HG02973 (cell line): ENCODE measurements around the gene EXOSC3.

Source experiments
- ATAC-seq: cut with Tn5 transposase; IDR thresholded peaks from one replicate; pipeline ENCODE4 v1.9.1; 2021; ENCODE audit warnings: moderate library complexity; ENCODE audit not compliant: unreplicated experiment

The EXOSC3 gene

GRCh38 chr9:37739222-37739621, 45.6 kb downstream of the EXOSC3 start:
- ATAC-seq = no peak

DNA sequence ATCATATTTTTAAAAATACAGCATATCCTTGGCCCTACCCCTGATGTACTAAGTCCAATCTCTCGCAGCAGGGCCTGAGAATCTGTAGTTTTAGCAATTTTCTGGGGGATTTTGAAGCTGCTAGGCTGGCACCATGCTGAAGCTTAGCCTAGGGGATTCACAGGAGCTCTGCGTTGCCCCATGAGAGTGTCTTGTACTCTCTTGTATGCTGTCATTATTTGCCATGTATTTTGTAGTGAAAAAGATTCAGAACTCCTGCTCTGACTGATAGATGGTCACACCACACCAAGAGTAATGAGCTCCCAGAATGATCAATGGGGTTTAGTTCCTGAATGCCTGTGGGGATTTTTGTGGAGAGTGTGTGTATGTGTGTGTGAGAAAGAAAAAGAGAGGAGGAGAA, 51.9 kb downstream of the EXOSC3 start:
- no peak for ATAC-seq

- ATAC-seq = no peak
Observed at GRCh38 chr9:37732086-37732741, 52.6 kb downstream of the EXOSC3 start.

GRCh38 chr9:37730839-37731238, 54.0 kb downstream of the EXOSC3 start:
- ATAC-seq = no peak

GRCh38 chr9:37730256-37730655, 54.6 kb downstream of the EXOSC3 start:
- ATAC-seq = no peak
